WI38 (cell line): Measurements from ENCODE around the gene COL12A1.

Experiments
- H3K4me3 ChIP-seq: 2 replicates; pipeline ENCODE4 v1.5.1; 2011; ENCODE audit warnings: low read depth, mild to moderate bottlenecking, control low read depth, low read length
- CTCF ChIP-seq: IDR thresholded peaks from 2 replicates; pipeline ENCODE4 v1.5.1; 2012; ENCODE audit warnings: low read depth, mild to moderate bottlenecking, control low read depth, low read length

COL12A1 gene

GRCh38 chr6:75126518-75126917, 79.3 kb downstream of the COL12A1 start:
- TF ChIP-seq CTCF, result no peak

GRCh38 chr6:75124983-75125382, 80.9 kb downstream of the COL12A1 start:
- H3K4me3 ChIP-seq, result no peak overlapping the region
- no peak for TF ChIP-seq CTCF

More at GRCh38 chr6:75126518-75126917, 79.3 kb downstream of the COL12A1 start:
- H3K4me3 ChIP-seq, result no peak overlapping the region

GRCh38 chr6:75124085-75124484, 81.8 kb downstream of the COL12A1 start:
- no peak overlapping the region for H3K4me3 ChIP-seq
- no peak for TF ChIP-seq CTCF

GRCh38 chr6:75118925-75119515, 86.8 kb downstream of the COL12A1 start:
- no peak overlapping the region for H3K4me3 ChIP-seq
- TF ChIP-seq CTCF, result no peak

GRCh38 chr6:75117701-75118100, 88.2 kb downstream of the COL12A1 start:
- no peak overlapping the region for H3K4me3 ChIP-seq
- TF ChIP-seq CTCF, result no peak

GRCh38 chr6:75116946-75117345, 88.9 kb downstream of the COL12A1 start:
- no peak for TF ChIP-seq CTCF
- H3K4me3 ChIP-seq, result no peak overlapping the region

GRCh38 chr6:75115481-75115880, 90.4 kb downstream of the COL12A1 start:
- no peak overlapping the region for H3K4me3 ChIP-seq
- TF ChIP-seq CTCF, result no peak
